Activated naive CD8-positive, alpha-beta T cell treated with anti-CD3 and anti-CD28 coated beads, Interleukin-2, amount 50 U/mL, for 16 hours (primary cell): ENCODE measurements around the gene COLEC12.
"Not testable (repeated sequence)": the region's sequence is repeated elsewhere in the genome, so short reads cannot be mapped to it uniquely, and the experiment has no call there.

ENCODE experiments used
- DNase-seq: peaks from one replicate; pipeline ENCODE4 v3.0.0-alpha.2; 2020; ENCODE audit warnings: low read depth, low spot score

The COLEC12 gene

GRCh38 chr18:326846-327245 is 173.7 kb downstream of the COLEC12 start:
- no peak for DNase-seq

DNA sequence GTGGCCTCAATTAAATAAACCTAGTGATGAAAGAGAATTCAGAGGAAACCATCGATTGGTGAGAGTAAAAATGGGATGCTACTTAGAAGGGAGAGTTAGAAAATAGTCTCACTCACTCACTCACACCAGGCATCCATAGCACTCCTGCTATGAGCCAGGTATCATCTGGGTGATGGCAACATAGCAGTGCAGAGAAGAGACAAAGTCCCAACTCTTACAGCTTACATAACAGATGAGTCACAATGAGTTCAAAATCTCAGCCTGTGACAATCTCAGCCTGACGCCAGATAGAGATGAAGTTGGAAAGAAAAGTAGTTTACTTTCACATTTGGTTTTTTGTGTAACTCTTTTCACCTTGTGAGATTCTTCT is 177.3 kb downstream of the COLEC12 start:
- DNase-seq = no peak

- DNase-seq = no peak
Observed at GRCh38 chr18:321865-322467, 178.5 kb downstream of the COLEC12 start.

GRCh38 chr18:320155-320554 is 180.3 kb downstream of the COLEC12 start:
- no peak for DNase-seq

- no peak for DNase-seq
Observed at GRCh38 chr18:319720-320119, 180.8 kb downstream of the COLEC12 start.

DNA sequence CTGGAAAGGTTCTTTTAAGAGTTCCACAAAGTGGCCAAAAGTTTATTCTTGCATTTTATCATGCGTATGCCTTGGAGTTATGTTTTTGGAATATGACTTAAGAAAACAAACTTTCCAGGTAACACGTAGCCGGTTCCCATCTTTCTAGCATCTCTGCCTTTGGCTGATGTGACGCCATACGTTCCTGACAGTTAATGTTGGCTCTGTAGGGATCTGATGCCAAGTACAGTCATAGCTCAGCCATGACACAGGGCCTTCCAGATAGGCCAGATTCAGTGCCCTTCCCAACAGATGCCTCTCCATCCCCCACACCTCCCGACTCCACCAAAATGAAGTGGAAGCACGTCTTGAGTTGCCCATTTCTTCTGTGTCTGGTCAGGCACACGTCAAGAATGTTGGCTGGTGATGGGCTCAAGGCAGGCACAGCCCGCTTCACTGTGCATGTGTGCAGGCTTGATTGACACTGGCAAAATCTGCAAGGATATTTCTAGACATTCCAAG is 181.7 kb downstream of the COLEC12 start:
- DNase-seq = no peak

DNA sequence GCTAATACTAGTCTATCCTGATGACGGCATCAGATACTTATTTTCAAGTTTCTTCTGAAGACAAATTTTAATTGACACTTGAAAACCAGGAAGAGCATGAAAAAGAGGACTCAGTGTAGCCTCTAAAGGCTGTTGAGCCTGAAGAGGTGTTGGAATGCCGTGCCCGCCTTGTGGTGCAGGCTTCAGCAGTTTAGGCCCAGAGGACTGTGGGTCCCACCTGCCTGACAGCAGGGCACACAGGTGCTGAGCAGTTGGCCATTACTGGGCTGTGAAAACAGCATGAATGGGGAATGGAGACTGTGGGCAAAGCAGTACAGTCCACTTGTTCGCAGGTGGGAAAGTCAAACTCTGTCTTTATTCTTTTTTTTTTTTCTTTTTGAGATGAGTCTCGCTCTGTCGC is 182.9 kb downstream of the COLEC12 start:
- DNase-seq = no peak

- DNase-seq = no peak
Observed at GRCh38 chr18:316393-316792, 184.1 kb downstream of the COLEC12 start.

DNA sequence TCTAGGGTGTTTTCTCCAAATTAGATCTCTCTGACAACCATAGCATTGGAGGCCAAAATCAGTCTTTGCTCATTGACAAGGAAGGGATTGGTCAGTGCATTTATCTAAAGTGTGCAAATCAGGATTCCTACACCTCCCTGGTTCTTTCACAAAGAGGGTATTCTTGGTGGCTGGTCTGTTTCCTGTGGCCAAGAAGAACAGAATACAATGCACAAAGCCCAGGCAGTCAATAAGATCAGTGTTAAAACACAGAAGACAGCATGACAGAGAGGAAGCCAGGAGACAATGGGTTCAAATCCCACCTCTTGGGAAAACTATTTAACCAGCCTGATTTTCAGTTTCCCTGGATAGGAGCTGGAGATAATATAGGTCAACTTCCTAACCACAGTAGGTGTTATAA is 186.6 kb downstream of the COLEC12 start:
- no peak for DNase-seq

DNA sequence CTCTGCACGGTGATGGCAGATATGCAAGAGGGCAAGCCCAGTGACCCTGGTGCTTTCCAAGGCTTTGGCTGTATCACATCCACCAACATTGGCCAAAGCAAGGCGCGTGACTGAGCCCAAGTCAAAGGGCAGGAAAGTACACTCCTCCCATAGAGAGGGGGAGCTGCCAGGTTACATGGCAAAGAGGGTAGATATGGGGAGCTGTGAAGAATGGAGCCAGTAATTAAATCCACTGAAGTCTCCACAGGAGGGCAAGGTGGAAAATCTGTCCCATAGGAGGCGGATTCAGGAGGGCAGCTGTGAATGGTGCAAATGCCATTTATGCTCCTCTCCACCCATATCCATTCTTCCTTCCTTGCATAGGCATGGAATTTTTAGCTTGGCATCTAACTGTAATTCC is 188.1 kb downstream of the COLEC12 start:
- DNase-seq = no peak

GRCh38 chr18:310042-310441 is 190.5 kb downstream of the COLEC12 start:
- no peak for DNase-seq

DNA sequence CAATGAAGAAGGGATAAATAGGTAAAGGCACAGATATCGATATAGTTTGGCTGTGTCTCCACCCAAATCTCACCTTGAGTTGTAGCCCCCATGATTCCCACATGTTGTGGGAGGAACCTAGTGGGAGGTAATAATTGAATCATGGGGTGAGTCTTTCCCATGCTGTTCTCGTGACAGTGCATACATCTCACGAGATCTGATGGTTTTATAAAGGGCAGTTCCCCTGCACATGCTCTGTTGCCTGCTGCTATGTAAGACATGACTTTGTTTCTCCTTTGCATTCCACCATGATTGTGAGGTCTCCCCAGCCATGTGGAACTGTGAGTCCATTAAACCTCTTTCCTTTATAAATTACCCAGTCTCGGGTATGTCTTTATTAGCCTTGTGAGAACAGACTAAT is 192.4 kb downstream of the COLEC12 start:
- DNase-seq = not testable (repeated sequence)

DNA sequence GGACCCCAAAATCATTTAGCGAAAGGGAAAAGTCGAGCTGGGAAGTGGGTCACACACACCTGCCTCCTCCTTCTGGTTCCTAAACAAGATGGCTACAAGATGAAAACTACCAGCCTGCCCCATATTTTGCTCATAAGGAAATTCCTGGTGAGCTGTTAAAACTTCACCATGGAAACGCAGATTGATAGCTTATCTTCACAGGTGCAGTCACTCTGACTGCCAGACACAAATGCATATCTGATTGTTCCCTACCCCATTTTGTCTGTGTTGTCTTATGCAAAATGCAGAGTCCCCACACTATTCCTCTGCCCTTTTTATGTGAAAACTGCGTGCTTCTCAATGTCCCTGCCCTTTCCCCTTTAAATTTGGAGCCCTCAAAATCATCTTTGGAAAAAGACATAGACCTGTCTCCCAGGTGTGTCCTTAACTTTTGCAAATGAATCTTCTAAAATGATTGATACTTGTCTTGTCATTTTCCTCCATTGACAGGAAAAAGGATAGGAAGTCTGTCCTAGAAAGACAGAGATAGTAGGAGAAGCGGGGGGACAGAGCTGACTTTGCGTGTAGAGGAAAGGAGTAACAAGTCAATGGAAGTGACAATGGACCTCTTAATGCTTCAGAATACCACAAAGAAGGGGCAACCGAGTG is 193.8 kb downstream of the COLEC12 start:
- DNase-seq = no peak

DNA sequence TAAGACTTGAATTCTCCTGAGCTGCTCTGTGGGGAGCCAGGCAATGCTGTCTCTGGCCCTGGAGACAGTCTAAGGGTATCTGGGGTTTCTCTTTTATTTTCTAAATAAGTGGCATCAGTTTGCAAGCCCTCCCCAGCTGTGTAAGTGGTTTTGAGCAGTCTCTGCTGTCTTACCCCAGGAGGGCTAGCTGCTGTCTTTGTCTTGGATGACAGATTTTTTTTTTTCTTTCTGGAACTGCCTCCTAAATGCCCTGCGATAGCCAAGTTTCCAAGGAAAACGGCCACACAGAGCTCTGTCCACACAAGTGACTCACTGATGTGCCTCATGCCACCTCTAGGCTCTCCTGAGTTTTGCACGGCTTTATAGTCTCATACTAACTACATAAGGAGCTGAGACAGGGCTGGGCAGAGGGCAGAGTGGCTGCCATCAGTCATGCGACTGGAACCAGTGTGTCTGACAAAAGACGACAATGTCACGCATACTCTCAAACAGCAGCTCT is 195.4 kb downstream of the COLEC12 start:
- no peak for DNase-seq

GRCh38 chr18:303607-304006 is 196.9 kb downstream of the COLEC12 start:
- no peak for DNase-seq

GRCh38 chr18:303011-303410 is 197.5 kb downstream of the COLEC12 start:
- no peak for DNase-seq

GRCh38 chr18:302097-302496 is 198.4 kb downstream of the COLEC12 start:
- no peak for DNase-seq

DNA sequence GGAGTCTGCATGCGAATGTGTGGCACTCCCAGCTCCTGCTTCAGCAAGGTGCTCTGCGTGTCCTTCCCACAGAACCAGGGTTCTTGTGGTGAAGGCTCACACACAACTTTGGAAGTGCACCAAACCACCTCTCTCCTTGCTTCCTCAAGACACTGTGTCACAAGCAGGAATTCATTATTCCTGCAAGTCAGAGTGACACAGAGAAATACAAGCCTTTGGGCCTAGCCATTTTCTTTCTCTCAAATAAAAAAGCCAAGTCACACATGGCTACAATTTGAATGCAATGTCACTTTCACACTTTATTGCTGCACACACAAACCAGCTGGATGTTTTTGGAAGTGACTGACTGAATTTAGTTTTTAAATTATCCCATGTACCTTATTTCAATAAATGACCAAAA is 202.6 kb downstream of the COLEC12 start:
- no peak for DNase-seq

DNA sequence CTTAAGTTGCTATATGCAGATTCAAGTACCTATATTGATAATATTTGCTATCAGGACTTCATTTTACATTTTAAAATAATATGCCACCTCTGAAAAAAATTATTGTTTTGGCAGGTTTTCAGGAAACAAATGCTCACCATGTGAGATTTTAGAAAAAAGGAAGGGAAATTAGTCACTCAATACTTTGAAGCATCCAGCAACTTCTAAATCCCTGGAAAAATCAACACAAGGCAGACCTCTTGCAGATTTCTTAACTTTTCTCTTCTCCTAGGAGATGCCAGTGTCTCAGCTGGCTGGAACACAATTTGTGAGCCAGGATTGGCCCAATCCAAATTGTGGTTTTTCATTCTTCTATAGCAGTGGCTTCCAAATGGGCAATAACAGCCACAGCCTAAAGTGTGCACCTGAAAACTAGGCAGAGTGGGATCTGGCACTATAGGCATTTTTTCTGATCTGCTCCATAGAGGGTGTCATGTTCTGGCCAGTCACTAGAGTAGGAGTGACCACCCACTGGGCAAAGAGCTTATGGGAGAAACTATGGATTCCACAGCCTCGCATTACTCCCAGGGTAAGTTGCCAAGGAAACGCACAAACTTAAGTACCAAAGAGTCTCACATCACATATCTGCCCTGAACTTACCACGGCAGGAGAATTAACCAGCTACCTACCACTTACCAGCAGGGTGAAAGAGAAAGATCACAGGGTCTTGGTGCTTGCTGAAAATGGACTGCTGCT is 204.6 kb downstream of the COLEC12 start:
- no peak for DNase-seq

GRCh38 chr18:294566-294965 is 205.9 kb downstream of the COLEC12 start:
- DNase-seq = no peak

DNA sequence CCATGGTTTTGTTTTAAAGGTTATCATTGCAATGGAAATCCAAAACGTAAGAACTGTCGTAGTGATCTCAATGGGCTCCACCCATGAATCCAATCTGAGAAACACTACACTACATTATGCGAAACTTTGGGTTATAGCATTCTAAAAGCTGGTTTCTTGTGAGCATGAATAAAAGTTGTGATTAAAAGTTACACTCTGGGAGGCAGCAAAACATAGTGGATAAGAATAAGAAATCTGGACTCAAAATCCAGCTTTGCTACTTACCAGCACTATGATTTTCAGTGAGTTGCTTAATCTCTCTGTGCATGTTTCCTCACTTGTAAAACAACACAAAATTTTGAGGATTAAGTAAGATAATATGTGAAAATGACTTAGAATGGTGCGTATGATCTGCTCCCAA is 207.0 kb downstream of the COLEC12 start:
- no peak for DNase-seq

DNA sequence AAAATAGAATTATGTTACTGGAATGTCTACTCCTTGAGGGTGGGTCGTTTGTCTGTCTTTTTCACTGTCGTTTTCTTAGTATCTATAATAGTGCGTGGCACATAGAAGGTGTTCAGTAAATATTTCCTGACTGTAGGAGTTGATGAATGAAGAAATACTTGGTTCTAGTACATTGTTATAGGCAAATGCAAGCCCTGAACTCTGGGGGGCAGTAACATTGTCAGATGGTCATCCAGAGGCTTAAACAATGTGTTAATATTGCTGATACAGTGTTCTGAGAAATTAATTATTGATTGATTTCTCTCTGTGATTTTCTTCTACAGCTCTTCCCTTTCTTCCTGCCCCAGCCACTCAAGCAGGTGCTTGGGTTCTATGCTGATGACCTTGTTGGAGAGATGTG is 208.2 kb downstream of the COLEC12 start:
- no peak for DNase-seq

GRCh38 chr18:289970-290369 is 210.5 kb downstream of the COLEC12 start:
- not testable (repeated sequence) for DNase-seq
